Tibial artery (tissue), 4 donors: Measurements from ENCODE around the gene GATA5.

Source experiments
- DNase-seq, 2 donors: peaks; one replicate each; pipeline ENCODE4 v3.0.0-alpha.2; 2019
- H3K27ac ChIP-seq, 2 donors: fragments of 200-600 bp; sonication (generic) in 1 of 2; 1 replicate in 1 of 2; 2 replicates in 1 of 2; pipeline ENCODE4 v1.5.1; 2018 to 2019; ENCODE audit warnings: mild to moderate bottlenecking in 1 of 2
- H3K27me3 ChIP-seq, 2 donors: fragments of 200-600 bp; sonication (generic) in 1 of 2; one replicate each; pipeline versions ENCODE4 v1.5.1 to v1.6.0; 2016 to 2019
- H3K36me3 ChIP-seq, 3 donors: fragments of 200-600 bp; sonication (generic) in 2 of 3; one replicate each; pipeline ENCODE4 v1.5.1; 2016 to 2019; ENCODE audit warnings: mild to moderate bottlenecking in 2 of 3
- H3K4me1 ChIP-seq, 4 donors: fragments of 200-600 bp; sonication (generic) in 2 of 4; 1 replicate in 3 of 4; 2 replicates in 1 of 4; pipeline ENCODE4 v1.5.1; 2016 to 2019
- H3K4me3 ChIP-seq, 2 donors: fragments of 200-600 bp; sonication (generic) in 1 of 2; 1 replicate in 1 of 2; 2 replicates in 1 of 2; pipeline ENCODE4 v1.5.1; 2018 to 2019; ENCODE audit warnings: mild to moderate bottlenecking in 2 of 2
- H3K9me3 ChIP-seq, 3 donors: fragments of 200-600 bp; sonication (generic) in 1 of 3; one replicate each; pipeline ENCODE4 v1.5.1; 2016 to 2019
- intact Hi-C: fragments of 100-400 bp; cut with DNase I; formaldehyde crosslinking; loops from one replicate; pipeline ENCODE4 v1.15.0; 2023; ENCODE audit warnings: low total_unique reads
- TF ChIP-seq, protein P1 (sequence below), 2 experiments: fragments of 200-600 bp in 1 of 2; fragments of 450-650 bp in 1 of 2; IDR thresholded peaks; one replicate each; pipeline ENCODE4 v1.5.1; 2017 to 2019; ENCODE audit warnings: antibody characterized with exemption in 2 of 2, mild to moderate bottlenecking in 1 of 2, moderate library complexity in 1 of 2

GATA5 gene

GRCh38 chr20:62416651-62417637 lies 58.9 kb downstream of the GATA5 start:
- TF ChIP-seq, protein P1, sequence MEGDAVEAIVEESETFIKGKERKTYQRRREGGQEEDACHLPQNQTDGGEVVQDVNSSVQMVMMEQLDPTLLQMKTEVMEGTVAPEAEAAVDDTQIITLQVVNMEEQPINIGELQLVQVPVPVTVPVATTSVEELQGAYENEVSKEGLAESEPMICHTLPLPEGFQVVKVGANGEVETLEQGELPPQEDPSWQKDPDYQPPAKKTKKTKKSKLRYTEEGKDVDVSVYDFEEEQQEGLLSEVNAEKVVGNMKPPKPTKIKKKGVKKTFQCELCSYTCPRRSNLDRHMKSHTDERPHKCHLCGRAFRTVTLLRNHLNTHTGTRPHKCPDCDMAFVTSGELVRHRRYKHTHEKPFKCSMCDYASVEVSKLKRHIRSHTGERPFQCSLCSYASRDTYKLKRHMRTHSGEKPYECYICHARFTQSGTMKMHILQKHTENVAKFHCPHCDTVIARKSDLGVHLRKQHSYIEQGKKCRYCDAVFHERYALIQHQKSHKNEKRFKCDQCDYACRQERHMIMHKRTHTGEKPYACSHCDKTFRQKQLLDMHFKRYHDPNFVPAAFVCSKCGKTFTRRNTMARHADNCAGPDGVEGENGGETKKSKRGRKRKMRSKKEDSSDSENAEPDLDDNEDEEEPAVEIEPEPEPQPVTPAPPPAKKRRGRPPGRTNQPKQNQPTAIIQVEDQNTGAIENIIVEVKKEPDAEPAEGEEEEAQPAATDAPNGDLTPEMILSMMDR (IDR thresholded peaks at IDR 0.05), result no peak
- Histone ChIP-seq H3K27me3 (peaks cover 0 to 42% of the 10 kb centered on the region in 2 donors), H3K36me3 (no peaks in the 10 kb centered on the region), H3K4me3 (no peak overlapping the region), H3K4me1 (no peaks in the 10 kb centered on the region), H3K27ac (no peak overlapping the region), H3K9me3 (no peaks in the 10 kb centered on the region)
- intact Hi-C loops, result no loop called here
- no peak for DNase-seq

GRCh38 chr20:62415354-62416111 lies 60.3 kb downstream of the GATA5 start:
- TF ChIP-seq, protein P1 (IDR thresholded peaks at IDR 0.05), result no peak
- Histone ChIP-seq H3K27ac (no peak overlapping the region), H3K4me3 (no peak overlapping the region), H3K9me3 (no peaks in the 10 kb centered on the region), H3K27me3 (peaks cover 0 to 49% of the 10 kb centered on the region in 2 donors), H3K36me3 (no peaks in the 10 kb centered on the region), H3K4me1 (peaks cover 0 to 7% (median 0%) of the 10 kb centered on the region in 4 donors)
- DNase-seq, result no peak
- intact Hi-C loops, result no loop called here

DNA sequence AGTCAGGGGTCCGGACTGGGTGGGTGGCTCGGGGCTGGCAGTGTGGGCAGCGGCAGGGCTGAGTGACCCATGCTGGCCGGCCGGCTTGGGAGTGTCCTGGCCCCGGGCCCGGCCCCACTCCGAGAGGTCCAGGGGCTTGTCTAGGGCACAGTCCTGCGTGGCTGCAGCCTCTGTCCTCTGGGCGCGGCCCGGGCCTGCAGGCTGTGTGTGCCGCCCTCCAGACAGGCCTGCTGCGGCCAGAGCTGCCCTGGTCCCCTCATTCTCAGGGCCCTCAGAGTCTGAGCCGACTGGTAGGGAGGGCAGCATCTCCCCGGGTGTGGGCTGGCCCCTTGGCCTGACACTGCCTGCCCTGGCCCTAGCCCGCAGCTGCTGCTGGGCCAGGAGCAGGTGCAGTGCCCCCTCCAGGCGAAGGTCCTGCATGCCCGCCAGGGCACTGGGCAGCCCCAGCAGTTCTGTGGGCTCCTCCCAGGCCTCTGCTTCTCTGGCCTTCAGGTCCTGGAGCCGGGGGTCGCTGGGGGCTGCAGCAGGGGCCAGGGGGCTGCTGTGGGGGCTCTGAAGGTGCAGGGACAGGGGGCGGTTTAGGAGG lies 61.8 kb downstream of the GATA5 start:
- H3K36me3 ChIP-seq, result no peaks in the 10 kb centered on the region
- peaks cover 0 to 58% of the 10 kb centered on the region in 2 donors for H3K27me3 ChIP-seq
- TF ChIP-seq, protein P1 (IDR thresholded peaks at IDR 0.05), result no peak
- no peak overlapping the region for H3K27ac ChIP-seq
- intact Hi-C loops, result loop anchor here (5.0 kb wide), 1 partner anchor 378 kb away; no protein-coding TSS in a partner anchor
- H3K4me3 ChIP-seq, result no peak overlapping the region
- no peak for DNase-seq
- no peaks in the 10 kb centered on the region for H3K9me3 ChIP-seq
- H3K4me1 ChIP-seq, result peaks cover 0 to 21% (median 4%) of the 10 kb centered on the region in 4 donors
